ENCODE results near the gene BMP4.

Gene BMP4

DNA sequence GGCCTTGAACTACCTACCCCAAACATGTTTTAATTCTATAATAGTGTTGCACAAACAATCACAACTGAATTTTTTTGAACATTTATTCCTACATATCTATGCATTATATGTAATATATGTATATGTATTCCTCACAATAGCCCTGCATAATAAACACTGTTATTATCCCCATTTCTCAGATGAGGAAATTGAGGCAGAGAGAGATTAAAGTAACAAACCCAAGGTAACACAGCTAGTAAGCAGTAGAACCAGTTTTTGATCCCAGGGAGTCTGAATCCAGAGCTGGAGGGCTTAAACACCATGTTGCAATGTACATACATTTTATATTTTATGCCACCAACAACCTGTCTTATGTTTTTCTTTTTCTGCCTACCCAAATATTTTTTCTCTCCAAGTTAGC is 26.5 kb upstream of the BMP4 start:
- Histone ChIP-seq H4K5ac (ENCODE audit: low read length) (no peak overlapping the region), H3K4me3 (ENCODE audit: low read length) (no peak overlapping the region), H2BK120ac (ENCODE audit: low read depth, low read length) (no peak overlapping the region), H3K27me3 (ENCODE audit: insufficient read depth, low read length, poor library complexity) (no peaks in the 10 kb centered on the region), H3K18ac (ENCODE audit: low read length) (no peak overlapping the region), H3K4ac (ENCODE audit: low read depth, low read length) (no peak overlapping the region), H2AK5ac (ENCODE audit: low read length) (no peak overlapping the region), H3K9ac (ENCODE audit: low read length) (no peak overlapping the region), H3K36me3 (ENCODE audit: control insufficient read depth, insufficient read depth, low read length) (no peaks in the 10 kb centered on the region), H2BK5ac (ENCODE audit: low read length) (no peak overlapping the region), H3K23ac (ENCODE audit: low read length) (no peak overlapping the region), H3K79me1 (ENCODE audit: low read length) (no peaks in the 10 kb centered on the region), H3K56ac (ENCODE audit: low read length) (no peak overlapping the region), H4K8ac (ENCODE audit: low read depth, low read length) (no peak overlapping the region), H3K27ac (ENCODE audit: low read depth, low read length) (no peak overlapping the region), H3K79me2 (ENCODE audit: control insufficient read depth, insufficient read depth, low read length) (no peaks in the 10 kb centered on the region), H3K4me1 (ENCODE audit: control insufficient read depth, low read depth, low read length) (peaks cover 7% of the 10 kb centered on the region), H2BK15ac (replicated peaks; ENCODE audit: low read depth) (no peak overlapping the region), H3K4me2 (ENCODE audit: low read length) (no peak overlapping the region)
- no peak for DNase-seq

DNA sequence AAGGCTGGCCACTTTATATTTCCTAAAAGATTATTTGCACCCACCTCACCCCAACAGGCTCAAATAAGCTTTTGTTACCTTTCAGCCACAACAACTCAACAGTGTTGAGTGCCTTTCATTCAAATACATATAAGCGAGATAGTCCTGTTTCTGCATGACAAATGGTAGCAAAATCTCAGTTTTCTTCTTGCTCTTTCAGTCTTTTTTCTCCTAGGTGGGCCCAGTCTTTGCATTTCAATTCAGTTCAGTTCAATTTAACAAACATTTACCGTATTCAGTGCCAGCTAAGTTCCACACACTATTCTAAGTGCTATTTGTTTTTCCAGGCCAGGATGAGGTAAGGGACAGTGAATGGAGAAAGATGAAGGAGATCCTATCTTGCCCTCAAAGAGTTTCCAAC is 25.9 kb upstream of the BMP4 start:
- Histone ChIP-seq H3K36me3 (ENCODE audit: control insufficient read depth, insufficient read depth, low read length) (no peaks in the 10 kb centered on the region), H3K56ac (ENCODE audit: low read length) (no peak overlapping the region), H3K9ac (ENCODE audit: low read length) (no peak overlapping the region), H3K4ac (ENCODE audit: low read depth, low read length) (no peak overlapping the region), H3K4me3 (ENCODE audit: low read length) (no peak overlapping the region), H3K4me1 (ENCODE audit: control insufficient read depth, low read depth, low read length) (peaks cover 7% of the 10 kb centered on the region), H4K8ac (ENCODE audit: low read depth, low read length) (no peak overlapping the region), H3K27me3 (ENCODE audit: insufficient read depth, low read length, poor library complexity) (no peaks in the 10 kb centered on the region), H2BK15ac (replicated peaks; ENCODE audit: low read depth) (no peak overlapping the region), H2BK5ac (ENCODE audit: low read length) (no peak overlapping the region), H3K18ac (ENCODE audit: low read length) (peak overlapping the region; percentile 43), H2AK5ac (ENCODE audit: low read length) (no peak overlapping the region), H3K23ac (ENCODE audit: low read length) (no peak overlapping the region), H3K4me2 (ENCODE audit: low read length) (no peak overlapping the region), H4K5ac (ENCODE audit: low read length) (no peak overlapping the region), H3K79me1 (ENCODE audit: low read length) (no peaks in the 10 kb centered on the region), H2BK120ac (ENCODE audit: low read depth, low read length) (no peak overlapping the region), H3K79me2 (ENCODE audit: control insufficient read depth, insufficient read depth, low read length) (no peaks in the 10 kb centered on the region), H3K27ac (ENCODE audit: low read depth, low read length) (no peak overlapping the region)
- no peak for DNase-seq
- WGBS (ENCODE audit: extremely low coverage, insufficient coverage, low lambda C conversion rate) = no CpG with 5 or more reads among the region's 2 CpGs

DNA sequence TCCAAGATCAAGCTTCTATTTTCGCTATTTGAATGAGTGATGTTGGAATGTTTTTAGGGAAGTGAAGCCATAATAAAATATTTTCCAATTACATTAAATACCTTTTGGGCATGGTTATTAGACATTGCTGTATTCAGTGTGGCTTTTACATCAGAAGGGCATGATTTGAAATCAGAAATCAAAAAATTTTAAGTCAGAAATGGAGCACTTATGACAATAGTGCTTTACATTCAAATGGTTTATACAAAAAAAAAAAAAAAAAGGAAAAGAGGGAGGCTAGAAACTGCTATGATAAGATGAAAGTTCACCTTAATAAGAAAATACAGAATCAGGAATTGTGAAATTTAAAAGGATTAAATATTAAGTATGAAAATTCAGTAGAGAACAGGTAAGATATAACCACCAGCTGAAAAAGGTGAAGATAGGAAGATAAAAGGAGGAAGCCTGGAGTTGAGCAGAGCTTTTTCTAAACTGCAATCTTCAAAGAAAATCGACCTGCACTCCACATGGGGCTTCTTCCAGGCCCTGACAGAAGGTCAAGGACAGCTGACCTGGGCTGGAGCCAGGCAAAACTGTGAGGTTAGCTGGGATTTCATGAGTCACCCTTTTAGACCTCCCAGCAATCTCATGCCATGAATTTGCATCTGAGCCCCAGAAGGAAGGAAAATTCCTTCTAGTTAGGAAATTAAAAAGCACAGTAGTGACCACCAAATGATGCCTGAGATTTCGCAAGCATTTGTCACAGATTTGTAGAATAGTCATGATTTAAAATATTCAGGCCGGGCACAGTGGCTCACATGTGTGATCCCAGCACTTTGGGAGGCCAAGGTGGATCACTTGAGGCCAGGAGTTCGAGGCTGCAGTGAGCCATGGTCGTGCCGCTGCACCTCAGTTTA is 23.4 kb upstream of the BMP4 start:
- Histone ChIP-seq H3K4ac (ENCODE audit: low read depth, low read length) (no peak overlapping the region), H3K27ac (ENCODE audit: low read depth, low read length) (no peak overlapping the region), H3K56ac (ENCODE audit: low read length) (no peak overlapping the region), H3K79me1 (ENCODE audit: low read length) (no peaks in the 10 kb centered on the region), H3K27me3 (ENCODE audit: insufficient read depth, low read length, poor library complexity) (no peaks in the 10 kb centered on the region), H3K23ac (ENCODE audit: low read length) (no peak overlapping the region), H3K4me2 (ENCODE audit: low read length) (no peak overlapping the region), H3K9ac (ENCODE audit: low read length) (no peak overlapping the region), H3K36me3 (ENCODE audit: control insufficient read depth, insufficient read depth, low read length) (no peaks in the 10 kb centered on the region), H3K4me1 (ENCODE audit: control insufficient read depth, low read depth, low read length) (peaks cover 7% of the 10 kb centered on the region), H3K79me2 (ENCODE audit: control insufficient read depth, insufficient read depth, low read length) (no peaks in the 10 kb centered on the region), H2BK15ac (replicated peaks; ENCODE audit: low read depth) (no peak overlapping the region), H3K18ac (ENCODE audit: low read length) (peak overlapping the region; percentile 33), H4K5ac (ENCODE audit: low read length) (no peak overlapping the region), H2BK120ac (ENCODE audit: low read depth, low read length) (no peak overlapping the region), H3K4me3 (ENCODE audit: low read length) (no peak overlapping the region), H2AK5ac (ENCODE audit: low read length) (no peak overlapping the region), H4K8ac (ENCODE audit: low read depth, low read length) (no peak overlapping the region), H2BK5ac (ENCODE audit: low read length) (no peak overlapping the region)
- DNase-seq = peak; percentile 96
- no CpG with 5 or more reads among the region's 7 CpGs for WGBS (ENCODE audit: extremely low coverage, insufficient coverage, low lambda C conversion rate)

DNA sequence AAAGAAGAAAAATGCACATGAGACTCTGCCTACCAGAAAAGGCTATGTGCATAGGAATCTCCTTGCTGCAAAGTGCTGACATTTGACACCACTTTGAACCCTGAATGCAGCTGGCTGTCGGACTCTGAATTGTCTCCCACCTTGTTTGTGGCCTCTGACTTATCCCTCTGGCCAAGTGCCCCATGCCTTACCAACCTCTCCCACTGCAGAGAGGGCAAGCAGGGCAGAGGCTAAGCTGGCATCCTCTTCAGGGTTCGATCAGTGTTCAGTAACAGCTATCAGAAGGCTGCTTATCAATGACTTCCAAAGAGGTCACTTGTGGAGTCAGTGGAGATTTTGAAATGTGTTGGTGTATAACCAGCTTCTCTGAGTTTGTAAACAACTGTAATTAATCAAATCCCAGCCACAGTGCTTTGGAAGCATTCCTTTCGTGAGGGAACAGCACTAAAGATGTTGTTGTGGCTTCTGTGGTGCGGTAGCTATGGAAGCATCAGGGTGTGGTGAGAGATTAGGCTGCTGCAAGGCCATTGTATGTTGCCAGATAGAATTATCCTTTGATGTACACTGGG is 22.6 kb upstream of the BMP4 start:
- no CpG with 5 or more reads among the region's 4 CpGs for WGBS (ENCODE audit: extremely low coverage, insufficient coverage, low lambda C conversion rate)
- peak overlapping the region; percentile 51 for H3K56ac ChIP-seq (ENCODE audit: low read length)
- H2BK5ac ChIP-seq (ENCODE audit: low read length) = peak overlapping the region; percentile 31
- H3K79me1 ChIP-seq (ENCODE audit: low read length) = no peaks in the 10 kb centered on the region
- no peak overlapping the region for H3K9ac ChIP-seq (ENCODE audit: low read length)
- H2BK15ac ChIP-seq (replicated peaks; ENCODE audit: low read depth) = no peak overlapping the region
- no peaks in the 10 kb centered on the region for H3K27me3 ChIP-seq (ENCODE audit: insufficient read depth, low read length, poor library complexity)
- no peak overlapping the region for H3K27ac ChIP-seq (ENCODE audit: low read depth, low read length)
- H2BK120ac ChIP-seq (ENCODE audit: low read depth, low read length) = no peak overlapping the region
- H4K8ac ChIP-seq (ENCODE audit: low read depth, low read length) = no peak overlapping the region
- H3K4me2 ChIP-seq (ENCODE audit: low read length) = no peak overlapping the region
- no peak overlapping the region for H4K5ac ChIP-seq (ENCODE audit: low read length)
- H3K4me3 ChIP-seq (ENCODE audit: low read length) = no peak overlapping the region
- no peak overlapping the region for H3K23ac ChIP-seq (ENCODE audit: low read length)
- H3K4ac ChIP-seq (ENCODE audit: low read depth, low read length) = no peak overlapping the region
- H3K79me2 ChIP-seq (ENCODE audit: control insufficient read depth, insufficient read depth, low read length) = no peaks in the 10 kb centered on the region
- H3K36me3 ChIP-seq (ENCODE audit: control insufficient read depth, insufficient read depth, low read length) = no peaks in the 10 kb centered on the region
- H3K4me1 ChIP-seq (ENCODE audit: control insufficient read depth, low read depth, low read length) = peaks cover 7% of the 10 kb centered on the region
- H3K18ac ChIP-seq (ENCODE audit: low read length) = no peak overlapping the region
- peak; percentile 92 for DNase-seq
- H2AK5ac ChIP-seq (ENCODE audit: low read length) = no peak overlapping the region

DNA sequence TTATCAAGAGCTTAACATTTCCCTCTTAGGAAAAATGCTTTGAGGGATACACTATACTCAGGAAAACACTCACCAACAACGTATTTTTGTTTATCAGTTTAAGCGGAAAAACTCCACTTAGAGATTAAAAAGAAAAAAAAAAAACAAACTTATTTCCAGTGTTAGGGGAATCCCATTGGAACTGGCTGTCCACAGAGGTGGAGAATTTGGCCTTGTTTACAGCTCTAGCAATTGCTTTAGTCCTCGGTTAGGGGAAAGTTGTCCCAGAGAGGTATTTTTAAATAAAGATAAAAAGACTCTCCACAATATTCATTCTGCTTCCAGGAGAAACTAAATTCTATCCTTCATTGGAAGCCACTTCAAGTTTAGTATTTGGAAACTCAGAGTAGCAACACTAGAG is 21.6 kb upstream of the BMP4 start:
- H3K27ac ChIP-seq (ENCODE audit: low read depth, low read length) = no peak overlapping the region
- no peak overlapping the region for H2BK5ac ChIP-seq (ENCODE audit: low read length)
- no peak overlapping the region for H2BK120ac ChIP-seq (ENCODE audit: low read depth, low read length)
- no peak overlapping the region for H2AK5ac ChIP-seq (ENCODE audit: low read length)
- no peak overlapping the region for H3K56ac ChIP-seq (ENCODE audit: low read length)
- no peaks in the 10 kb centered on the region for H3K27me3 ChIP-seq (ENCODE audit: insufficient read depth, low read length, poor library complexity)
- H3K4me1 ChIP-seq (ENCODE audit: control insufficient read depth, low read depth, low read length) = peaks cover 7% of the 10 kb centered on the region
- no peaks in the 10 kb centered on the region for H3K79me2 ChIP-seq (ENCODE audit: control insufficient read depth, insufficient read depth, low read length)
- no peak overlapping the region for H3K4me2 ChIP-seq (ENCODE audit: low read length)
- no peak overlapping the region for H3K4ac ChIP-seq (ENCODE audit: low read depth, low read length)
- H3K36me3 ChIP-seq (ENCODE audit: control insufficient read depth, insufficient read depth, low read length) = no peaks in the 10 kb centered on the region
- no peak overlapping the region for H4K8ac ChIP-seq (ENCODE audit: low read depth, low read length)
- no peak overlapping the region for H3K23ac ChIP-seq (ENCODE audit: low read length)
- H3K9ac ChIP-seq (ENCODE audit: low read length) = no peak overlapping the region
- WGBS (ENCODE audit: extremely low coverage, insufficient coverage, low lambda C conversion rate) = no CpG with 5 or more reads among the region's 3 CpGs
- no peak overlapping the region for H4K5ac ChIP-seq (ENCODE audit: low read length)
- H3K4me3 ChIP-seq (ENCODE audit: low read length) = no peak overlapping the region
- H3K79me1 ChIP-seq (ENCODE audit: low read length) = no peaks in the 10 kb centered on the region
- H3K18ac ChIP-seq (ENCODE audit: low read length) = no peak overlapping the region
- H2BK15ac ChIP-seq (replicated peaks; ENCODE audit: low read depth) = no peak overlapping the region
- no peak for DNase-seq
